Activated T-cell treated with anti-CD3 and anti-CD28 coated beads, Interleukin-2, amount 50 U/mL, for 24 hours (primary cell): Measurements from ENCODE around the gene CNOT4.
"Not testable (repeated sequence)": the region's sequence is repeated elsewhere in the genome, so short reads cannot be mapped to it uniquely, and the experiment has no call there.

Experiments
- DNase-seq: peaks from one replicate; pipeline ENCODE4 v3.0.0-alpha.2; 2020
- H3K27ac Mint-ChIP-seq: 2 replicates; pipeline ENCODE4 v1.8.0; 2020; ENCODE audit warnings: mild to moderate bottlenecking, mixed read lengths
- H3K27me3 Mint-ChIP-seq: 2 replicates; pipeline ENCODE4 v1.8.0; 2020; ENCODE audit warnings: mixed read lengths
- H3K36me3 Mint-ChIP-seq: 2 replicates; pipeline ENCODE4 v1.8.0; 2020; ENCODE audit warnings: low read depth, mixed read lengths
- H3K4me1 Mint-ChIP-seq: 2 replicates; pipeline ENCODE4 v1.8.0; 2020; ENCODE audit warnings: low read depth, mixed read lengths
- H3K4me3 Mint-ChIP-seq: 2 replicates; pipeline ENCODE4 v1.8.0; 2020; ENCODE audit warnings: mild to moderate bottlenecking, moderate library complexity, mixed read lengths
- H3K9me3 Mint-ChIP-seq: 2 replicates; pipeline ENCODE4 v1.8.0; 2020; ENCODE audit warnings: mixed read lengths

CNOT4 gene

DNA sequence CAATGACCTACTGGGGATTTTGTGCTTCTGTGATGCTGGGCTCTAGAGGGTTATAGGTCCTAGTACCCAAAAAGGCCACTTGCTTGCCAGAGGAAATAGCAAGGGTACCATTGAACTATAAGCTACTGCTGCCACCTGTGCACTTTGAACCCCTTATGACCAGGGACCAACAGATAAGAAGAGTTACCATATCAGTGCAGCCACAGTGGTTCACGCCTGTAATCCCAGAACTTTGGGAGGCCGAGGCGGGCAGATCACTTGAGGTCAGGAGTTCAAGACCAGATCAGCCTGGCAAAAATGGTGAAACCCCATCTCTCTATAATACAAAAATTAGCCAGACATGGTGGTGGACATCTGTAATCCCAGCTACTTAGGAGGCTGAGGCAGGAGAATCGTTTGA lies 15.5 kb upstream of the CNOT4 start:
- Mint-ChIP-seq H3K27ac (no peak overlapping the region), H3K9me3 (no peaks in the 10 kb centered on the region)

DNA sequence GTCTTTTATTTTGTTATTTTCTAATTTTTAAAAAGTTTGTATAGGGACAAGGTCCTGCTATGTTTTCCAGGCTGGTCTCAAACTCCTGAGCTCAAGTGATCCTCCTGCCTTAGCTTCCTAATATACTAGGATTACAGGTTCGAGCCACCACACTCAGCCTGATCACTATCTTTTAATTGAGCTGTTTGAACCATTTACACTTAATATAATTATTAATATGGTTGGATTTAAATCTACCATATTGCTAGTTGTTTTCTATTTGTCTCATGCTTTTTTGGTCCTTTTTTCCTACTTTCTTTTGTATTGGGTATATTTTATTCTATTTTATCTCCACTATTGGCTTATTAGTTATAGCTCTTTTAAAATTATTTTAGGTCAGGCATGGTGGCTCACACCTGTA lies 13.2 kb upstream of the CNOT4 start:
- no peak for DNase-seq
- Mint-ChIP-seq H3K4me1 (no peaks in the 10 kb centered on the region), H3K4me3 (no peak overlapping the region), H3K9me3 (no peaks in the 10 kb centered on the region), H3K27ac (no peak overlapping the region), H3K27me3 (no peaks in the 10 kb centered on the region), H3K36me3 (no peaks in the 10 kb centered on the region)

More for the DNA sequence above, 15.5 kb upstream of the CNOT4 start:
- Mint-ChIP-seq H3K27me3 (no peaks in the 10 kb centered on the region), H3K36me3 (no peaks in the 10 kb centered on the region), H3K4me3 (no peak overlapping the region), H3K4me1 (no peaks in the 10 kb centered on the region)
- no peak for DNase-seq

DNA sequence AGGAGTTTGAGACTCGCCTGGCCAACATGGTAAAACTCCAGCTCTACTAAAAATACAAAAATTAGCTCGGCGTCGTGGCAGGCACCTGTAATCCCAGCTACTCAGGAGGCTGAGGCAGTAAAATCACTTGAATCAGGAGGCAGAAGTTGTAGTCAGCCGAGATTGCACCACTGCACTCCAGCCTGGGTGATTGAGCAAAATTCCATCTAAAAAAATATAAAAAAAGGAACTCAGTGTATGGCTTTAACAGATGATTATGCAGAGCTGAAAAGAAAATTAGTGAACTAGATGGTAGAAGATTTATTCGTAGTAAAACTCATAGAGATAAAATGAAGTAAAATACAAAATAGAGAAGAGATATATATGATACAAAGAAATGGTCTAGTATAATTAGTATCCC lies 12.6 kb upstream of the CNOT4 start:
- no peaks in the 10 kb centered on the region for H3K27me3 Mint-ChIP-seq
- H3K27ac Mint-ChIP-seq: no peak overlapping the region
- no peak for DNase-seq
- H3K9me3 Mint-ChIP-seq: no peaks in the 10 kb centered on the region
- H3K4me1 Mint-ChIP-seq: no peaks in the 10 kb centered on the region
- no peaks in the 10 kb centered on the region for H3K36me3 Mint-ChIP-seq
- H3K4me3 Mint-ChIP-seq: no peak overlapping the region

DNA sequence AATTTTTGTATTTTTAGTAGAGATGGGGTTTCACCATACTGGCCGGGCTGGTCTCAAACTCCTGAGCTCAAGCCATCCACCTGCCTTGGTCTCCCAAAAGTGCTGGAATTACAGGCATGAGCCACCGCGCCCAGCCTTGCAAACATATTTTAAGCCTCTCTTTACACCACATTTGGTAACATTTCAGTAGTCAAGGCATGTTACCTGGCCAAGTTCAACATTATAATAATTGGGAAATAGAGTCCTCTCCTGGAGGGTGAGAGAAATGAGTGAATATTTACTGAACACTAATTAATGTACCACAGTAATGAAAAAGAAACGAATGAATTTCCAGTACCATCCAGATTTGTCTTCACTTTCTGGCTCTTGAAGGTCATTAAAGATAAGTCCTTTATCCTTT lies 10.0 kb upstream of the CNOT4 start:
- H3K9me3 Mint-ChIP-seq: no peaks in the 10 kb centered on the region

DNA sequence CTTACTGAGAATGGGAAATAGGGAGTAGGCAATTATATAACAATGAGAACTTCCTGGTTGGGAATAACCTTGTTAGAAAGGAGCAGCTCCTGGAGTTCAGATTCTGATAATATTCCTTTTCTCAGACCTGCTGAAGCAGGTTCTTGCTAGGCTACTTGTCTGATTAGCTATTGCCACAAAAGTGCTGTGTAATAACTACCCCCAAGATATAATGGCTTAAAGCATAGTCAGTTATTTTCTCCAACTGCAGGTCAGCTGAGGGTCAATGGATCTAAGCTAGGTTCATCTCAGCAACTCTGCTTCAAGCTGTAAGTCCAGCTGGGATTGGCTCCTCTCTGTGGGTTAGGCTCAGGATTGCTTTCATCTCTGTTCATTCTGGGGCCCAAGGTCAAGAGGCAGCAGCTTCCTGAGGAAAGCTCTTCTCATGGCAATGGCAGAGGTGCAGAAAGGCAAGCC lies 9.4 kb upstream of the CNOT4 start:
- Mint-ChIP-seq H3K4me1 (no peaks in the 10 kb centered on the region), H3K27me3 (no peaks in the 10 kb centered on the region), H3K27ac (no peak overlapping the region), H3K36me3 (no peaks in the 10 kb centered on the region), H3K9me3 (no peaks in the 10 kb centered on the region), H3K4me3 (no peak overlapping the region)
- DNase-seq: no peak

More for the DNA sequence above, 10.0 kb upstream of the CNOT4 start:
- no peak for DNase-seq
- Mint-ChIP-seq H3K27ac (no peak overlapping the region), H3K27me3 (no peaks in the 10 kb centered on the region), H3K4me3 (no peak overlapping the region), H3K4me1 (no peaks in the 10 kb centered on the region), H3K36me3 (no peaks in the 10 kb centered on the region)

DNA sequence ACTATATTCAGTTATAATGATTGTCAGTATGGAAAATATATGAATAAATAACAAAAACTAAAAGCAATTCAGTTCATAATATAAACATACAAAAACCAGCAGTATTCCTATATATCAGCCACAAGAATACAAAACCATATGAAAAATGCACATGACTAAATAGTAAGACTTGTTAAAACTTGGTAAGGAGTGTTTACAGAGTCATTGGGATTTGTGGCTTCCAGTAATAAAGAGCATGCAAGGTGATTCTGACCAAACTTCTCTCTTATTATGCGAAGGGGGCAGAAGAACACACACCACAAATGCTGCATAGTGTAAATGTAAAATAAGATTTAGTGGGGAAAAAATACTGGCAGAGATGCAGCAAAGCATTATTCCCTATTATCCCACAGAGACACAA lies 8.8 kb upstream of the CNOT4 start:
- Mint-ChIP-seq H3K4me1 (no peaks in the 10 kb centered on the region), H3K27me3 (no peaks in the 10 kb centered on the region), H3K36me3 (no peaks in the 10 kb centered on the region), H3K9me3 (no peaks in the 10 kb centered on the region), H3K4me3 (no peak overlapping the region), H3K27ac (no peak overlapping the region)
- DNase-seq: no peak

DNA sequence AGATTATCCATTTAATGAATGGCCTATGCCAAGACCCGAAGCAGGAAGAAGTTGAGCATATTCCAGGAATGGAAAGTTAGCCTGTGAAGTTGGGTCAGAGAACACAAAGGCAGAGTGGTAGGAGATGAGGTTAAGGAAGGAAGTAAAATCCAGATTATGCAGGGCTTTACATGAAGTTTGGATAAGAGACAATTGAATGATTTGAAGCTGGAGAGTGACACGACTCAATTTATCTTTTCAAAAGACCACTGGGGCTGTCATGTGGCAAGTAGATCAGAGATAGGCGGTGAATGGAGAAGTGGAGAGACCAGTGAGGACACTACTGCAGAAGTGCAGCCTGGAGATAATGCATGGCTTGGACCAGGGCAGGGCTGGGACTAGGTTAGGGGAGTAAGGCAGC lies 7.2 kb upstream of the CNOT4 start:
- Mint-ChIP-seq H3K27ac (no peak overlapping the region), H3K27me3 (no peaks in the 10 kb centered on the region), H3K9me3 (no peaks in the 10 kb centered on the region), H3K4me1 (no peaks in the 10 kb centered on the region), H3K36me3 (no peaks in the 10 kb centered on the region), H3K4me3 (no peak overlapping the region)
- DNase-seq: no peak

DNA sequence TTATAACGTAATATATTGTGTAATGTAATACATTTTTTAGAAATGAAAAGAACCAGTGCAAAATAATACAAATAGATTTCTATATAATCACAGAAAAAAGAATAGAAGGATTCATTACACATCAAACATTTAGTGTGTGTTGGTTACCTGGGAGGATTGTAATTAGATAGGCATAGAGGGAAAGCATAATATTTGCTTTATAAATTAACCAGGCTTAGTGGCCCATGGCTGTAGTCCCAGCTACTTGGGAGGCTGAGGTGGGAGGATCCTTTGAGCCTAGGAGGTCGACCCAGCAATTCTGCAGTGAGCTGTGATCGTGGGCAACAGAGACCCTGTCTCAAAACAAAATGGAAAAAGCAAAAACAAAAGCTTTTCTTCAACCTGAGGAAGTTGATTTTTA lies 5.0 kb upstream of the CNOT4 start:
- H3K4me1 Mint-ChIP-seq: no peaks in the 10 kb centered on the region
- no peaks in the 10 kb centered on the region for H3K36me3 Mint-ChIP-seq
- no peaks in the 10 kb centered on the region for H3K27me3 Mint-ChIP-seq

DNA sequence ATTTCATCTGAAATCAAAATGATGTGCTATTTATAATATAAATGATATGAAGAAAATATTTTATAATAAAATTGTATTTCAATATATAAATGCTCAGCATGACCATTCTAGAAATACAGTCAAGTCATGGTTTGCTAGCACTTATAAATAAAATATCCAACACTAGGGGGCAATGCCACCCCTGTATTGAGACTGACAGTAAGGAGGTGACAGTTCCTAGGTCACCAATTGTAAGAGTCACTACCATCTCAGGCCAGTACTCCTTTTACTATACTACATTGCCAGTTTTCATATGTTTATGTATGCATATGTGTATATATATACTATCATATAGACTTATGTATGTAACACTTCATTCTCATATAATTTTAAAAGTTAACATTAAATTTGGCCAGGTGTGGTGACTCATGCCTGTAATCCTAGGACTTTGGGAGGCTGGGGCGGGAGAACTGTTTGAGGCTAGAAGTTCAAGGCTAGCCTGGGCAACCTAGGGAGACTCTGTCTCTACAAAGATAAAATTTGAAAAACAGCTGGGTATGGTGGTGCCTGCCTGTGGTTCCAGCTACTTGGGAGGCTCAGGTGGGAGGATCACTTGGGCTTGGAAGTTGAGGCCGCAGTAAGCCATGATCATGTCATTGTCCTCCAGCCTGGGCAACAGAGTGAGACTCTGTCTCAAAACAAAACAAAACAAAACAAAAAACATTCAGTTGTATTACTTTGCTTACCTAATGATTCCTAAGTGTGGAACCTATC lies 2.4 kb upstream of the CNOT4 start:
- Mint-ChIP-seq H3K27me3 (no peaks in the 10 kb centered on the region), H3K9me3 (no peaks in the 10 kb centered on the region), H3K27ac (no peak overlapping the region), H3K4me3 (no peak overlapping the region), H3K36me3 (peaks cover 6% of the 10 kb centered on the region), H3K4me1 (peaks cover 12% of the 10 kb centered on the region)
- DNase-seq: no peak

More for the DNA sequence above, 5.0 kb upstream of the CNOT4 start:
- no peak for DNase-seq
- Mint-ChIP-seq H3K4me3 (no peak overlapping the region), H3K27ac (no peak overlapping the region), H3K9me3 (no peaks in the 10 kb centered on the region)

DNA sequence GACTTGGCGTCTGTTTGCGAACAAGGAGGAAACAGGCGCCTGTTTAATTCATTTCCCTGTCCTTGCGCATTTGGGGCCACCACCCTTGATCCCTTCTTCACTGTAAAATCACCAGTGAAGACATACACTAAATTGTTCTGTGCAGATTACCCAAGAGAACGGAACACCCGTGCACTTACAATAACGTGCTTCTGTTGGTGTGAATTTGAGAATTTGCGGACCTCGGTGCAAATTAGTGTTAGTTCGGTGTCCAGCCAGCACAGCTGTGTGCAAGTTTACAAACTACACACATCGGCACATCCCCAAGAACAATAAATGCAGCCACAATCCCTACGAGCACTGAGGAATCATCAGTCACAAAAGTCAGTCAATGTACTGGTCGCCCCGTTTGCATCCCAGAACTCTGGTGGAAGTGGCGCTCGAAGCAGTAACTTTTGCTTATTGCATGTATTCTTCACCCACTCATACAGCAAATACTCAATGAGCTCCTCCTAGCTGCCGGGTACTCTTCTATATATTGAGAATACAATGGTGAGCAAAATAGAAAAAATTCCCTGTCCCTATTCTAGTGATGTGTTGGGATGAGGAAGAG lies 786 bp upstream of the CNOT4 start:
- no peak overlapping the region for H3K4me3 Mint-ChIP-seq
- DNase-seq: no peak
- H3K27ac Mint-ChIP-seq: no peak overlapping the region
- H3K4me1 Mint-ChIP-seq: peaks cover 20% of the 10 kb centered on the region
- no peaks in the 10 kb centered on the region for H3K27me3 Mint-ChIP-seq
- H3K9me3 Mint-ChIP-seq: no peaks in the 10 kb centered on the region
- H3K36me3 Mint-ChIP-seq: peaks cover 11% of the 10 kb centered on the region

DNA sequence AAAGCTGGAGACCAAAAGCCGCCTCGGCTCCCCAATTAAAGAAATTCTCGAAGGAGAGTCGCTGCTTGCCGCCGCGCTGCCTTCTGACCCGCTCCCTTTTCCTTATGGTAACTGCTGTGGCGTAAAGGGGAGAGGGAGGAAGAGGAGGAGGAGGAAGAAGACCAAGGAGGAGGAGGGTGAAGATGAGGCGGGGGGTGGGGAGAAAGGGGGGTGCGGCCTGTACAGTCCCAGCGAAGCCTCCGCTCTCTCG lies 388 bp downstream of the CNOT4 start:
- DNase-seq: no peak
- peaks cover 14% of the 10 kb centered on the region for H3K36me3 Mint-ChIP-seq
- no peak overlapping the region for H3K4me3 Mint-ChIP-seq
- H3K27ac Mint-ChIP-seq: no peak overlapping the region
- H3K4me1 Mint-ChIP-seq: peaks cover 23% of the 10 kb centered on the region
- H3K9me3 Mint-ChIP-seq: no peaks in the 10 kb centered on the region
- H3K27me3 Mint-ChIP-seq: no peaks in the 10 kb centered on the region

DNA sequence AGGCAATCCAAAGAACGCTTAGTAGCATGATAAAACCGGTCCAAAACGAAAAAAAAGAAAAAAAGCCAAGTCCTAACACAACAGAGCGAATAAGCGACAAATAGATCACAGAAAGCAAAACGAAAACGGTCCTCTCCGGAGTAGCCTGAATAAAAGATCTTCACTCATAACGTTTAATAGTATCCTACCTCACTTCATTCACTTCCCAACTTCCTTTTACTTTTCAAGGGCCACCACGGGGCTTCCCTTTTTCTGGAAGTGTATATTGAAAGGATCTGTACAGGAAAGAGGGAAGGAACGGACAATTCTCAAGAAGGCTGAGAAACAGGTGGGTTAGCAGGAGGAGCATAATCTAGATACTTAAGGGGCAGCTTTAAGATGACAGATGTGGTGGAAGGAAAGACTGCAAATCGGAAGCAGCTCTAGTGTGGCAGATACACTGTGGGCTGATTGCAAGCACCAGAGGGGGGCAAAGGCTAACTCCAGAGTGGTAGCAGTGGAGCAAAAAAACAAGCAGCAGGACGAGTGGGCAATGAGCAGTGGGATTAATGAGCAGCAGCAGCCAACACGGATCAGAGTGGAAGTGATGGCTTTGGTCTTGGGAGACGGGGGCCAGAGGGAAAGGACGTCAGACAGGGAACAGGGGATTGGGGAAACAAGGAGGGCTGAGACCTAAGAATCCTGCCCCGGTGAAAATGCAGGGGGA lies 866 bp downstream of the CNOT4 start:
- no peak for DNase-seq
- no peak overlapping the region for H3K27ac Mint-ChIP-seq

DNA sequence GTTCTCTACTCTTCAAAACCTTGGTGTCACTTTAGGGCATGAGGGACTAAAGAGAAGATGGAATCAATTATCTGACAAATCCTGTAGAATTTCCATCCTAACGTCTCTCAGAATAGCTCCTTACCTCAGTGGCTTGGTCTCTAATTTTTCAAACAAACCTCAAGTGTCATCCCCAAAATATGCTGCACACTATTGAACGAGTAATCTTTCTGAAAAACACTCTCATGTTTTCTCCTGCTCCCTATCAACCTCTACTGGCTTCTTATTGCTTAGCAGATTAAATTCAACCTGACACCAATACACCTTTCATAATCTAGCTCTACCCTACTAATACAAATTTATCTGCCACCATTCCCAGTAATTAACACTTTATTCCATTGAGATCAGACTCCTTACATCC lies 8.5 kb downstream of the CNOT4 start:
- H3K4me1 Mint-ChIP-seq: peaks cover 58% of the 10 kb centered on the region
- no peaks in the 10 kb centered on the region for H3K27me3 Mint-ChIP-seq
- H3K9me3 Mint-ChIP-seq: no peaks in the 10 kb centered on the region
- H3K27ac Mint-ChIP-seq: peak overlapping the region; percentile 34
- H3K4me3 Mint-ChIP-seq: no peak overlapping the region
- peaks cover 6% of the 10 kb centered on the region for H3K36me3 Mint-ChIP-seq
- no peak for DNase-seq

More for the DNA sequence above, 866 bp downstream of the CNOT4 start:
- Mint-ChIP-seq H3K4me3 (no peak overlapping the region), H3K36me3 (peaks cover 14% of the 10 kb centered on the region), H3K27me3 (no peaks in the 10 kb centered on the region), H3K9me3 (no peaks in the 10 kb centered on the region), H3K4me1 (peaks cover 24% of the 10 kb centered on the region)

DNA sequence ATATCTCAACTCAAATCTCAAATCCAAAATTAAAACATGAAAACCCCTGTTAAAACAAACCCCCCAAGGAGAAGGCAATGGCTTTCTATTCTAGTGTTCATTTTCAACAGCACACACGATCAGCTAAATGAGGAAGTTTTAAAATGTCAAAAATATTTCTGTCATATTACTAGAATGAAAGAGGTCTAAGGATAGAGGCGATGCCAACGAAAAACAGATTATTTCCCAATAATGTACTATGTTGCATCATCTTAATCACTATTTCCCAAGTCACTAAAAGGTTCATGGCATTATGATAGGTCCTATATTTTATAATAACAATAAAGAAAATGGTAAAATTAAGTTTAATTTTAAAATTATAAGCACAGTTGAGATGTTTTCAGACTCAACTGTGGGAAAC lies 10.1 kb downstream of the CNOT4 start:
- Mint-ChIP-seq H3K27me3 (no peaks in the 10 kb centered on the region), H3K4me1 (peaks cover 58% of the 10 kb centered on the region), H3K36me3 (peaks cover 3% of the 10 kb centered on the region), H3K4me3 (no peak overlapping the region), H3K27ac (peak overlapping the region; percentile 60), H3K9me3 (no peaks in the 10 kb centered on the region)
- DNase-seq: no peak

DNA sequence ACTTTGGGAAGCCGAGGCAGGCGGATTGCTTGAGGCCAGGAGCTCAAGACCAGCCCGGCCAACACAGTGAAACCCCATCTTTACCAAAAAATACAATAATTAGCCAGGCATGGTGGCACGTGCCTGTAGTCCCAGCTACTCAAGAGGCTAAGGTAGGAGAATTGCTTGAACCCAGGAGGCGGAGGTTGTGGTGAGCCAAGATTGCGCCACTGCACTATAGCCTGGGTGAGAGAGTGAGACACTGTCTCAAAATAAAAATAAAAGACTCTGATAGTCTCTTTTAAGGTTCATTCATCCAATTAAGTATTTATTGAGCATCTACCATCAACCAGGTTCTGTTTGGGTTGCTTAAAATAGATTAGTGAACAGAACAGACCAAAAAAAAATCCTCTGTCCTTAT lies 12.7 kb downstream of the CNOT4 start:
- peaks cover 52% of the 10 kb centered on the region for H3K4me1 Mint-ChIP-seq
- H3K27ac Mint-ChIP-seq: not testable (repeated sequence)

More for the DNA sequence above, 12.7 kb downstream of the CNOT4 start:
- not testable (repeated sequence) for H3K9me3 Mint-ChIP-seq, H3K27me3 Mint-ChIP-seq, H3K4me3 Mint-ChIP-seq, DNase-seq, H3K36me3 Mint-ChIP-seq
